T-cell (primary cell): ENCODE measurements around the gene LDHAL6B. TPM values are rescaled to one million over a fixed set of nuclear protein-coding genes. Genes with fewer than 3 reads are reported as not detected.
"Not testable (repeated sequence)": the region's sequence is repeated elsewhere in the genome, so short reads cannot be mapped to it uniquely, and the experiment has no call there.

Source experiments
- ATAC-seq, 4 experiments: fragments of 200-7000 bp in 3 of 4; fragments of 150-1000 bp in 1 of 4; cut with Tn5 transposase; replicated peaks in 1 of 4; 1 replicate in 3 of 4; 2 replicates in 1 of 4; pipeline ENCODE4 v1.10.0; 2021; ENCODE audit warnings: moderate library complexity in 3 of 4, mild to moderate bottlenecking in 2 of 4, moderate number of reproducible peaks in 1 of 4
- CTCF ChIA-PET, 2 donors: fragments of 300-600 bp; sonication (Branson Sonifier 250); formaldehyde crosslinking; loops; one replicate each; lab custom pipeline; 2022; ENCODE audit warnings: antibody characterized with exemption in 2 of 2; lab: Charles Lee
- POLR2A ChIA-PET, 2 donors: fragments of 300-600 bp; sonication (Branson Sonifier 250); formaldehyde crosslinking; loops; one replicate each; lab custom pipeline; 2022; ENCODE audit warnings: antibody characterized with exemption in 2 of 2; lab: Charles Lee
- DNase-seq, 35 experiments: peaks; one replicate each; pipeline versions ENCODE4 v3.0.0 to v3.0.0-alpha.2; 2013 to 2023
- H3K27ac ChIP-seq: one replicate; pipeline ENCODE4 v1.5.1; 2013; ENCODE audit warnings: low read length
- H3K27me3 ChIP-seq, 2 experiments: replicated peaks in 1 of 2; 1 replicate in 1 of 2; 2 replicates in 1 of 2; pipeline versions ENCODE4 v1.6.1 to v1.7.0; 2013; ENCODE audit warnings: low read length in 1 of 2, mixed read lengths in 1 of 2; ENCODE audit not compliant: control insufficient read depth in 2 of 2, insufficient read depth in 2 of 2; ENCODE audit errors: extremely low read depth in 1 of 2
- H3K36me3 ChIP-seq, 2 donors: 1 replicate in 1 of 2; 2 replicates in 1 of 2; pipeline versions ENCODE4 v1.6.1 to v1.7.0; 2013; ENCODE audit warnings: low read length in 1 of 2; ENCODE audit not compliant: control insufficient read depth in 2 of 2, insufficient read depth in 1 of 2; ENCODE audit errors: extremely low read depth in 1 of 2
- H3K4me1 ChIP-seq, 2 experiments: 1 replicate in 1 of 2; 2 replicates in 1 of 2; pipeline versions ENCODE4 v1.6.1 to v1.7.0; 2013; ENCODE audit warnings: low read length in 2 of 2, mixed read lengths in 1 of 2; ENCODE audit not compliant: insufficient read depth in 2 of 2, control insufficient read depth in 1 of 2; ENCODE audit errors: extremely low read depth in 1 of 2
- H3K4me3 ChIP-seq, 2 donors: 1 replicate in 1 of 2; 2 replicates in 1 of 2; pipeline versions ENCODE4 v1.5.1 to v1.7.0; 2013; ENCODE audit warnings: mild to moderate bottlenecking in 2 of 2, low read length in 1 of 2, moderate library complexity in 1 of 2; ENCODE audit not compliant: control insufficient read depth in 1 of 2; ENCODE audit errors: extremely low read depth in 1 of 2
- H3K9me3 ChIP-seq: 2 replicates; pipeline ENCODE4 v1.7.0; 2013
- H3K27ac Mint-ChIP-seq, 2 donors: one replicate each; pipeline ENCODE4 v1.8.0; 2020 to 2021; ENCODE audit warnings: mild to moderate bottlenecking in 2 of 2, mixed read lengths in 2 of 2
- H3K27me3 Mint-ChIP-seq, 2 donors: one replicate each; pipeline ENCODE4 v1.8.0; 2021 to 2022; ENCODE audit warnings: mixed read lengths in 2 of 2
- H3K36me3 Mint-ChIP-seq: one replicate; pipeline ENCODE4 v1.8.0; 2021; ENCODE audit warnings: mixed read lengths
- H3K4me1 Mint-ChIP-seq, 3 donors: one replicate each; pipeline ENCODE4 v1.8.0; 2020 to 2022; ENCODE audit warnings: mixed read lengths in 3 of 3, mild to moderate bottlenecking in 1 of 3
- H3K4me3 Mint-ChIP-seq, 3 donors: one replicate each; pipeline ENCODE4 v1.8.0; 2020 to 2022; ENCODE audit warnings: mild to moderate bottlenecking in 3 of 3, mixed read lengths in 3 of 3, moderate library complexity in 3 of 3
- H3K9me3 Mint-ChIP-seq, 3 donors: one replicate each; pipeline ENCODE4 v1.8.0; 2020 to 2022; ENCODE audit warnings: mixed read lengths in 3 of 3
- WGBS: methylation state at CpG from one replicate; pipeline ENCODE4 v1.1.5; 2013; ENCODE audit warnings: missing lambda C conversion rate; ENCODE audit not compliant: insufficient coverage; 5-methylcytosine and 5-hydroxymethylcytosine counted together
- total RNA-seq, 35 experiments: library from RNA in 6 of 35; stranded (reverse) in 6 of 35; fragments of 120-200 nt in 1 of 35; gene quantifications; one replicate each; pipeline versions ENCODE4 v1.2.1 to v1.2.4 and lab custom pipeline; 2013 to 2026

LDHAL6B gene
- total RNA-seq, 5 donors from 2014 or later (not counting 1 experiment from before 2014, with no cell fraction given): not detected

- H3K9me3 ChIP-seq, H3K4me3 Mint-ChIP-seq, H3K36me3 Mint-ChIP-seq, H3K27ac ChIP-seq, ATAC-seq, H3K36me3 ChIP-seq, DNase-seq, H3K4me1 ChIP-seq, H3K27ac Mint-ChIP-seq, POLR2A ChIA-PET, H3K27me3 Mint-ChIP-seq, H3K9me3 Mint-ChIP-seq, H3K4me1 Mint-ChIP-seq, H3K4me3 ChIP-seq, H3K27me3 ChIP-seq: not testable (repeated sequence)
- CTCF ChIA-PET: interaction anchor here (0.7 to 0.9 kb wide), 3 partner anchors 182 to 331 kb away, joined by 3 read pairs; no protein-coding TSS in a partner anchor
- WGBS: no CpG with 5 or more reads among the region's 8 CpGs
These were observed 44.6 kb upstream of the LDHAL6B start for GRCh38 chr15:59162080-59162479.

GRCh38 chr15:59165726-59166125, 40.9 kb upstream of the LDHAL6B start:
- 63% methylated on average over 1 of the region's 3 CpGs for WGBS
- peaks cover 0 to 2% of the 10 kb centered on the region in 2 experiments for H3K27me3 ChIP-seq
- H3K36me3 Mint-ChIP-seq: no peaks in the 10 kb centered on the region
- no peaks in the 10 kb centered on the region for H3K9me3 ChIP-seq
- H3K4me3 ChIP-seq: no peak overlapping the region
- no peaks in the 10 kb centered on the region for H3K4me1 Mint-ChIP-seq
- H3K27ac Mint-ChIP-seq: no peak overlapping the region
- no peak overlapping the region for H3K27ac ChIP-seq
- no peak for DNase-seq
- no peak overlapping the region for H3K4me3 Mint-ChIP-seq
- H3K36me3 ChIP-seq: no peaks in the 10 kb centered on the region
- POLR2A ChIA-PET: no interaction called here
- no peak for ATAC-seq
- no peaks in the 10 kb centered on the region for H3K9me3 Mint-ChIP-seq
- H3K27me3 Mint-ChIP-seq: no peaks in the 10 kb centered on the region
- CTCF ChIA-PET: interaction anchor here in 1 of 2 donors (1.8 kb wide), 1 partner anchor 363 kb away, joined by 6 read pairs; no protein-coding TSS in a partner anchor
- no peaks in the 10 kb centered on the region for H3K4me1 ChIP-seq

DNA sequence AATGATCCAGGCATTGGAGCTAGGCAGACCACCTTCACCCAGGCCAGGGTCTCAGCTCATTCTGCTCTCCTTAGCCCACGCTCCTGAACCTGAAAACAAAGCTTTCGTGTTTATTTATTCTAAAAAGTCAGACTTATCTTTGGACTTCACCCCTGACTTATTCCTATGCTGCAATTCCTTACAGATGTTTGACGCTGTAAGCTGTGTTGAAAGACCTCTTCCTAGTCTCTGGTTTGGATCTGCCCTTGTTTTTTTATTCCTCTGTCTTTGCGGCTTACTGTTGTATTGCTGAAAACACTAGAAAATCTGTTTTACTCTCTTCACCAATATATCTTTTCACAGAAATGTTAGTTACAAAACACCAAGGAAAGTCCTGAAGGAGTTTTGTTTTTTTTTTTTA, 40.5 kb upstream of the LDHAL6B start:
- Mint-ChIP-seq H3K27ac (no peak overlapping the region), H3K9me3 (no peaks in the 10 kb centered on the region), H3K4me3 (no peak overlapping the region), H3K27me3 (no peaks in the 10 kb centered on the region), H3K4me1 (no peaks in the 10 kb centered on the region), H3K36me3 (no peaks in the 10 kb centered on the region)
- Histone ChIP-seq H3K4me1 (no peaks in the 10 kb centered on the region), H3K27ac (no peak overlapping the region), H3K27me3 (peaks cover 0 to 2% of the 10 kb centered on the region in 2 experiments), H3K36me3 (no peaks in the 10 kb centered on the region), H3K9me3 (no peaks in the 10 kb centered on the region), H3K4me3 (no peak overlapping the region)
- 100% methylated on average over 2 of the region's 4 CpGs for WGBS
- DNase-seq: no peak
- ATAC-seq: no peak
- POLR2A ChIA-PET: no interaction called here
- CTCF ChIA-PET: interaction anchor here (0.5 to 1.8 kb wide), 2 partner anchors 362 to 404 kb away, joined by 6 read pairs; no protein-coding TSS in a partner anchor

DNA sequence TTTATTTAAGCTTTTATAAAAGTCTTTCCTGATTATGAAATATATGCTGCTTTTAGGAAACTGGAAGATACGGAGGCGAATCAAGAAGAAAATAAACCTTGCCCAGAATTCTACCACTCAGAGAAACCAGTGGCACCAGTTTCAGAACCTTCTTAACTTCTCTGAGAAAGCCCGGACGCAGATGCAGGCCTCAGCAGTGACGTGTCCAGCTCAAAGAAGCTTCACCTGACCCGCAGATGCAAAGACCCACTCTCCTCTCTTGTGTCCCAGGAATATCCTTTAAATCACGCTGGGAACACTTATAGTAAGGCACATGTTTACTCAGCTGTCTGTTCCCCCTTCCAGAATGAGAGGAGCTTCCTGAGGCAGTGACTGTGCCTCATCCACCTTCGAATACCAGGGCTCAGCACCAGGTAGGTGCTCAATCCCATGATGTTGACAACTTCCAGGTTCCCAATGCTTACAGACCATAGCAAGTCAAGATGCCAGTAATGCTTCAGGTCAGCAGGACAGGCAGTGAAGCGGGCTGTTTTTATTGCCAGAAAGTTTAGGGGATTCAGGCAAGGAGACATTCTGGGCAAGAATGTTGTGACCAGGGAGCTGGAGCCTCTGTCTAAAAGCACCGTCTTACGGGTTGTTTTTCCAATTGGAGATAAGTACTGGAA, 39.9 kb upstream of the LDHAL6B start:
- H3K4me3 Mint-ChIP-seq: no peak overlapping the region
- no peaks in the 10 kb centered on the region for H3K4me1 ChIP-seq
- H3K9me3 Mint-ChIP-seq: no peaks in the 10 kb centered on the region
- no peaks in the 10 kb centered on the region for H3K27me3 Mint-ChIP-seq
- H3K36me3 Mint-ChIP-seq: no peaks in the 10 kb centered on the region
- ATAC-seq (no peak), DNase-seq (no peak)
- H3K4me1 Mint-ChIP-seq: no peaks in the 10 kb centered on the region
- CTCF ChIA-PET: interaction anchor here (0.5 to 1.8 kb wide), 2 partner anchors 362 to 404 kb away, joined by 6 read pairs; no protein-coding TSS in a partner anchor
- no peaks in the 10 kb centered on the region for H3K36me3 ChIP-seq
- no peak overlapping the region for H3K27ac ChIP-seq
- POLR2A ChIA-PET: no interaction called here
- H3K27me3 ChIP-seq: no peaks in the 10 kb centered on the region
- WGBS: 80% methylated on average over 6 of the region's 11 CpGs
- no peak overlapping the region for H3K4me3 ChIP-seq
- H3K27ac Mint-ChIP-seq: no peak overlapping the region
- H3K9me3 ChIP-seq: no peaks in the 10 kb centered on the region

GRCh38 chr15:59168536-59168935, 38.1 kb upstream of the LDHAL6B start:
- H3K36me3 ChIP-seq: no peaks in the 10 kb centered on the region
- no peak overlapping the region for H3K27ac ChIP-seq
- ATAC-seq: no peak
- H3K9me3 ChIP-seq: no peaks in the 10 kb centered on the region
- POLR2A ChIA-PET: no interaction called here
- Mint-ChIP-seq H3K27me3 (peaks cover 0 to under 1% of the 10 kb centered on the region in 2 donors), H3K4me3 (no peak overlapping the region), H3K4me1 (no peaks in the 10 kb centered on the region), H3K36me3 (no peaks in the 10 kb centered on the region), H3K9me3 (no peaks in the 10 kb centered on the region), H3K27ac (no peak overlapping the region)
- WGBS: 100% methylated on average over 1 of the region's 7 CpGs
- H3K27me3 ChIP-seq: no peaks in the 10 kb centered on the region
- H3K4me1 ChIP-seq: no peaks in the 10 kb centered on the region
- H3K4me3 ChIP-seq: no peak overlapping the region
- CTCF ChIA-PET: no interaction called here
- DNase-seq: no peak

DNA sequence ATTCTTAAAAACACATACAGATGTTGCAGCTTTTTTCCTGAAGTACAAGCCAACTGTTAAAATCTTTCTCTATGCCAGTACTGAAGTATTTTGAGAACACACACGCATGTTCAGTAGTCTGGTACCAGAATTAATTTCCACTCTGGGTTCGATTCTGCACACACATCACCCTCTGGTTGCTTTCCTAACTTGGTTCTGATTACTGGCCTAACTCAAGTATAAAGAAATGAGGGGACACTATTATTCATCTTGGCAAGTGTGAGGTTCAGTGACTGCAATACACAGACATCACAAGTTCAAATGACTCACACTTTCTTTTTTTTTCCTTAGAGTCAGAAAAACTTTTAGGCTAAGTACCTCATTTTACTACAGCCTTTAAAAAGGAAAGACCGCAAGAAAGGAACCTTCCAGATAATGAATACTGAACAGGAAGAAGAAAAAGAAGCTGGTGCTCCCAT, 37.4 kb upstream of the LDHAL6B start:
- Mint-ChIP-seq H3K4me1 (no peaks in the 10 kb centered on the region), H3K9me3 (no peaks in the 10 kb centered on the region), H3K36me3 (no peaks in the 10 kb centered on the region), H3K27me3 (peaks cover 0 to 4% of the 10 kb centered on the region in 2 donors), H3K4me3 (no peak overlapping the region), H3K27ac (no peak overlapping the region)
- no peaks in the 10 kb centered on the region for H3K9me3 ChIP-seq
- H3K4me3 ChIP-seq: no peak overlapping the region
- H3K27ac ChIP-seq: no peak overlapping the region
- no peaks in the 10 kb centered on the region for H3K27me3 ChIP-seq
- DNase-seq (no peak), ATAC-seq (no peak)
- CTCF ChIA-PET: interaction anchor here in 1 of 2 donors (1.0 kb wide), 1 partner anchor 60 kb away, joined by 3 read pairs; no protein-coding TSS in a partner anchor
- WGBS: 100% methylated on average over 1 of the region's 3 CpGs
- H3K36me3 ChIP-seq: no peaks in the 10 kb centered on the region
- no peaks in the 10 kb centered on the region for H3K4me1 ChIP-seq
- POLR2A ChIA-PET: no interaction called here
